ENCODE data around the gene DHRS7B.

DHRS7B gene

GRCh38 chr17:21161498-21162393 is 35.0 kb downstream of the DHRS7B start:
- peak; percentile 25 for DNase-seq

GRCh38 chr17:21162394-21162775 is 35.6 kb downstream of the DHRS7B start:
- DNase-seq = no peak

GRCh38 chr17:21163101-21163500 is 36.3 kb downstream of the DHRS7B start:
- no peak for DNase-seq

- DNase-seq = no peak
These were observed 37.5 kb downstream of the DHRS7B start for GRCh38 chr17:21164216-21164615.

GRCh38 chr17:21164620-21165019 is 37.9 kb downstream of the DHRS7B start:
- DNase-seq = no peak

GRCh38 chr17:21165922-21166594 is 39.3 kb downstream of the DHRS7B start:
- no peak for DNase-seq

- DNase-seq = no peak
These were observed 39.9 kb downstream of the DHRS7B start for GRCh38 chr17:21166595-21167210.

GRCh38 chr17:21167303-21167702 is 40.5 kb downstream of the DHRS7B start:
- no peak for DNase-seq

- DNase-seq = no peak
These were observed 41.7 kb downstream of the DHRS7B start for GRCh38 chr17:21168555-21168865.

- no peak for DNase-seq
These were observed 42.7 kb downstream of the DHRS7B start for GRCh38 chr17:21169496-21169895.

- no peak for DNase-seq
These were observed 44.0 kb downstream of the DHRS7B start for GRCh38 chr17:21170809-21171208.

- no peak for DNase-seq
These were observed 44.7 kb downstream of the DHRS7B start for GRCh38 chr17:21171309-21171922.

- DNase-seq = no peak
These were observed 45.3 kb downstream of the DHRS7B start for GRCh38 chr17:21171970-21172510.

GRCh38 chr17:21172846-21173245 is 46.1 kb downstream of the DHRS7B start:
- DNase-seq = no peak

- no peak for DNase-seq
These were observed 46.8 kb downstream of the DHRS7B start for GRCh38 chr17:21173543-21173942.

GRCh38 chr17:21174186-21174585 is 47.4 kb downstream of the DHRS7B start:
- peak; percentile 49 for DNase-seq

- peak; percentile 65 for DNase-seq
These were observed 47.9 kb downstream of the DHRS7B start for GRCh38 chr17:21174713-21175112.

- no peak for DNase-seq
These were observed 50.1 kb downstream of the DHRS7B start for GRCh38 chr17:21176773-21177395.

GRCh38 chr17:21177401-21177800 is 50.6 kb downstream of the DHRS7B start:
- DNase-seq = no peak

GRCh38 chr17:21177854-21178600 is 51.3 kb downstream of the DHRS7B start:
- DNase-seq = no peak

GRCh38 chr17:21183468-21183867 is 56.7 kb downstream of the DHRS7B start:
- no peak for DNase-seq

GRCh38 chr17:21184570-21184969 is 57.8 kb downstream of the DHRS7B start:
- DNase-seq = no peak

Measured in kidney glomerular epithelial cell (primary cell).